ENCODE data around the gene PTPDC1. TPM values are rescaled to one million over a fixed set of nuclear protein-coding genes. Genes with fewer than 3 reads are reported as not detected.

The PTPDC1 gene
- total and polyA plus RNA-seq, 2 of the 8 experiments (the other 6 are each of a cell fraction or from before 2014, with no cell fraction given): 4.1 to 7.3 TPM

DNA sequence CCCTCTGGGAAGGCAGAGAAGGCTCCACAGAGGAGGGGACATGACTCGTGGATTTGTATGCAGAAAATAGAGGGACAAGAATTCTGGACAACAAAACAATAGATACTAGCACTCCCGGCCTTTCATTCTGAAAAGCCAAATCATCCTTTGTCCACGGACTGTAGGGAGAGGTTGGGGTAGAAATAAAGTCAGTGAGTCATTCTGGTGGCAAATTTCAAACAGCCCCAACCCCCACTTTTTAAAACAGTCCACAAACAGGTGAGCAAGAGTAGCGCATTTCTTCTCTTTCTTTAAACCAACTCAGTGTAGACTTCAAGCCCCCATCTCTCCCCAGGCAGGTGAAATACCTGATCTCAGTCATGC, 56.1 kb downstream of the PTPDC1 start (continued):
- TF ChIP-seq NRF1 (IDR thresholded peaks at IDR 0.05; ENCODE audit: low read depth, low read length) (no peak), ZNF274 (IDR thresholded peaks at IDR 0.05; ENCODE audit: borderline replicate concordance, extremely low read depth, low read length) (no peak), CBX5 (IDR thresholded peaks at IDR 0.05; ENCODE audit: low read depth, low read length) (no peak)
- TF ChIP-seq, protein P1, sequence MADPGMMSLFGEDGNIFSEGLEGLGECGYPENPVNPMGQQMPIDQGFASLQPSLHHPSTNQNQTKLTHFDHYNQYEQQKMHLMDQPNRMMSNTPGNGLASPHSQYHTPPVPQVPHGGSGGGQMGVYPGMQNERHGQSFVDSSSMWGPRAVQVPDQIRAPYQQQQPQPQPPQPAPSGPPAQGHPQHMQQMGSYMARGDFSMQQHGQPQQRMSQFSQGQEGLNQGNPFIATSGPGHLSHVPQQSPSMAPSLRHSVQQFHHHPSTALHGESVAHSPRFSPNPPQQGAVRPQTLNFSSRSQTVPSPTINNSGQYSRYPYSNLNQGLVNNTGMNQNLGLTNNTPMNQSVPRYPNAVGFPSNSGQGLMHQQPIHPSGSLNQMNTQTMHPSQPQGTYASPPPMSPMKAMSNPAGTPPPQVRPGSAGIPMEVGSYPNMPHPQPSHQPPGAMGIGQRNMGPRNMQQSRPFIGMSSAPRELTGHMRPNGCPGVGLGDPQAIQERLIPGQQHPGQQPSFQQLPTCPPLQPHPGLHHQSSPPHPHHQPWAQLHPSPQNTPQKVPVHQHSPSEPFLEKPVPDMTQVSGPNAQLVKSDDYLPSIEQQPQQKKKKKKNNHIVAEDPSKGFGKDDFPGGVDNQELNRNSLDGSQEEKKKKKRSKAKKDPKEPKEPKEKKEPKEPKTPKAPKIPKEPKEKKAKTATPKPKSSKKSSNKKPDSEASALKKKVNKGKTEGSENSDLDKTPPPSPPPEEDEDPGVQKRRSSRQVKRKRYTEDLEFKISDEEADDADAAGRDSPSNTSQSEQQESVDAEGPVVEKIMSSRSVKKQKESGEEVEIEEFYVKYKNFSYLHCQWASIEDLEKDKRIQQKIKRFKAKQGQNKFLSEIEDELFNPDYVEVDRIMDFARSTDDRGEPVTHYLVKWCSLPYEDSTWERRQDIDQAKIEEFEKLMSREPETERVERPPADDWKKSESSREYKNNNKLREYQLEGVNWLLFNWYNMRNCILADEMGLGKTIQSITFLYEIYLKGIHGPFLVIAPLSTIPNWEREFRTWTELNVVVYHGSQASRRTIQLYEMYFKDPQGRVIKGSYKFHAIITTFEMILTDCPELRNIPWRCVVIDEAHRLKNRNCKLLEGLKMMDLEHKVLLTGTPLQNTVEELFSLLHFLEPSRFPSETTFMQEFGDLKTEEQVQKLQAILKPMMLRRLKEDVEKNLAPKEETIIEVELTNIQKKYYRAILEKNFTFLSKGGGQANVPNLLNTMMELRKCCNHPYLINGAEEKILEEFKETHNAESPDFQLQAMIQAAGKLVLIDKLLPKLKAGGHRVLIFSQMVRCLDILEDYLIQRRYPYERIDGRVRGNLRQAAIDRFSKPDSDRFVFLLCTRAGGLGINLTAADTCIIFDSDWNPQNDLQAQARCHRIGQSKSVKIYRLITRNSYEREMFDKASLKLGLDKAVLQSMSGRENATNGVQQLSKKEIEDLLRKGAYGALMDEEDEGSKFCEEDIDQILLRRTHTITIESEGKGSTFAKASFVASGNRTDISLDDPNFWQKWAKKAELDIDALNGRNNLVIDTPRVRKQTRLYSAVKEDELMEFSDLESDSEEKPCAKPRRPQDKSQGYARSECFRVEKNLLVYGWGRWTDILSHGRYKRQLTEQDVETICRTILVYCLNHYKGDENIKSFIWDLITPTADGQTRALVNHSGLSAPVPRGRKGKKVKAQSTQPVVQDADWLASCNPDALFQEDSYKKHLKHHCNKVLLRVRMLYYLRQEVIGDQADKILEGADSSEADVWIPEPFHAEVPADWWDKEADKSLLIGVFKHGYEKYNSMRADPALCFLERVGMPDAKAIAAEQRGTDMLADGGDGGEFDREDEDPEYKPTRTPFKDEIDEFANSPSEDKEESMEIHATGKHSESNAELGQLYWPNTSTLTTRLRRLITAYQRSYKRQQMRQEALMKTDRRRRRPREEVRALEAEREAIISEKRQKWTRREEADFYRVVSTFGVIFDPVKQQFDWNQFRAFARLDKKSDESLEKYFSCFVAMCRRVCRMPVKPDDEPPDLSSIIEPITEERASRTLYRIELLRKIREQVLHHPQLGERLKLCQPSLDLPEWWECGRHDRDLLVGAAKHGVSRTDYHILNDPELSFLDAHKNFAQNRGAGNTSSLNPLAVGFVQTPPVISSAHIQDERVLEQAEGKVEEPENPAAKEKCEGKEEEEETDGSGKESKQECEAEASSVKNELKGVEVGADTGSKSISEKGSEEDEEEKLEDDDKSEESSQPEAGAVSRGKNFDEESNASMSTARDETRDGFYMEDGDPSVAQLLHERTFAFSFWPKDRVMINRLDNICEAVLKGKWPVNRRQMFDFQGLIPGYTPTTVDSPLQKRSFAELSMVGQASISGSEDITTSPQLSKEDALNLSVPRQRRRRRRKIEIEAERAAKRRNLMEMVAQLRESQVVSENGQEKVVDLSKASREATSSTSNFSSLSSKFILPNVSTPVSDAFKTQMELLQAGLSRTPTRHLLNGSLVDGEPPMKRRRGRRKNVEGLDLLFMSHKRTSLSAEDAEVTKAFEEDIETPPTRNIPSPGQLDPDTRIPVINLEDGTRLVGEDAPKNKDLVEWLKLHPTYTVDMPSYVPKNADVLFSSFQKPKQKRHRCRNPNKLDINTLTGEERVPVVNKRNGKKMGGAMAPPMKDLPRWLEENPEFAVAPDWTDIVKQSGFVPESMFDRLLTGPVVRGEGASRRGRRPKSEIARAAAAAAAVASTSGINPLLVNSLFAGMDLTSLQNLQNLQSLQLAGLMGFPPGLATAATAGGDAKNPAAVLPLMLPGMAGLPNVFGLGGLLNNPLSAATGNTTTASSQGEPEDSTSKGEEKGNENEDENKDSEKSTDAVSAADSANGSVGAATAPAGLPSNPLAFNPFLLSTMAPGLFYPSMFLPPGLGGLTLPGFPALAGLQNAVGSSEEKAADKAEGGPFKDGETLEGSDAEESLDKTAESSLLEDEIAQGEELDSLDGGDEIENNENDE (IDR thresholded peaks at IDR 0.05; ENCODE audit: insufficient replicate concordance, low read length): no peak
